Testis (tissue), 3 donors: ENCODE data around the gene ANKRD60. TPM values are rescaled to one million over a fixed set of nuclear protein-coding genes. Genes with fewer than 3 reads are reported as not detected.

Experiments used
- DNase-seq: peaks from one replicate; pipeline ENCODE4 v3.0.0-alpha.2; 2019
- H3K27ac ChIP-seq, 2 donors: fragments of 200-600 bp; sonication (generic); one replicate each; pipeline ENCODE4 v1.5.1; 2019
- H3K27me3 ChIP-seq: fragments of 200-600 bp; sonication (generic); one replicate; pipeline ENCODE4 v1.5.1; 2019
- H3K36me3 ChIP-seq: fragments of 200-600 bp; sonication (generic); one replicate; pipeline ENCODE4 v1.5.1; 2017; ENCODE audit warnings: low read depth; ENCODE audit errors: missing control alignments
- H3K4me1 ChIP-seq: fragments of 200-600 bp; sonication (generic); one replicate; pipeline ENCODE4 v1.5.1; 2019
- H3K4me3 ChIP-seq, 2 donors: fragments of 200-600 bp; sonication (generic); one replicate each; pipeline ENCODE4 v1.5.1; 2017 to 2019
- H3K9me3 ChIP-seq: fragments of 200-600 bp; sonication (generic); one replicate; pipeline ENCODE4 v1.5.1; 2017
- CTCF ChIP-seq, 3 experiments: fragments of 450-650 bp in 2 of 3; fragments of 200-600 bp in 1 of 3; sonication (generic) in 1 of 3; IDR thresholded peaks; one replicate each; pipeline ENCODE4 v1.5.1; 2016 to 2019; ENCODE audit warnings: antibody characterized with exemption in 3 of 3, mild to moderate bottlenecking in 2 of 3, moderate library complexity in 1 of 3
- POLR2A ChIP-seq: fragments of 450-650 bp; IDR thresholded peaks from one replicate; pipeline ENCODE4 v1.6.1; 2017; ENCODE audit warnings: antibody characterized with exemption, mild to moderate bottlenecking, moderate library complexity
- WGBS, 2 donors: methylation state at CpG; one replicate each; pipeline ENCODE4 v1.1.5; 2018; 5-methylcytosine and 5-hydroxymethylcytosine counted together
- intact Hi-C: fragments of 100-400 bp; cut with DNase I; formaldehyde crosslinking; loops from one replicate; pipeline ENCODE4 v1.15.1; 2023; ENCODE audit warnings: low total_unique reads
- polyA plus RNA-seq: library from polyadenylated mRNA; stranded (reverse); fragments of 350-450 nt; fragmentation: Illumina TruSeq; extraction: RNeasy Lipid Tissue Mini Kit (QIAGEN cat#74804); gene quantifications from one replicate; pipeline ENCODE4 v1.2.3, GENCODE V29; 2014; ENCODE audit warnings: low read depth, low replicate concordance; ENCODE audit not compliant: insufficient read depth
- total RNA-seq, 2 donors: library from RNA; depleted of rRNA; stranded (reverse); fragments of >200 nt; gene quantifications; one replicate each; pipeline ENCODE4 v1.2.3, GENCODE V29; 2016

ANKRD60 gene
- total and polyA plus RNA-seq, 3 donors from 2014 or later, result 3.0 to 8.0 (median 7.7) TPM

DNA sequence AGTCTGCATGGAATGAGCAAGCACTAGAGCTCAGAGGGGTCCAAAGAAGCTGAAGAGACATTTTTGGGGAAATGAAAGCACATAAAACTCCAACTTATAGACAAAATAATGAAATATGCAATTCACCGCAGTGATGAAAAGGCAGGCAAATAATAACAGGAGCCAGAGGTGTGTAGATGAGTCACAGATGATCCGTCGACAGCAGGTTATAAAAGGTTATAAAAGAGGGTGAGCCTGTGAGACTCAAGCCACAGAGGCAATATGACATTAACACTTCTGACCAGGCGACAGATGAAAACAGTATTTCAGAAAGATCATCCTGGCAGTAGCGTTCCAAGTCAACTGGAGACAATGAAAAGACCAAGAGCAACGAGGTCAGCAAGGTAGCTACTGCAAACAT is 35.8 kb upstream of the ANKRD60 start:
- 91 to 92% methylated on average over 6 of the region's 6 CpGs for WGBS, 2 donors
- DNase-seq, result no peak
- Histone ChIP-seq H3K27me3 (no peaks in the 10 kb centered on the region), H3K27ac (no peak overlapping the region), H3K36me3 (no peaks in the 10 kb centered on the region), H3K4me1 (no peaks in the 10 kb centered on the region), H3K4me3 (no peak overlapping the region), H3K9me3 (no peaks in the 10 kb centered on the region)
- no peak for TF ChIP-seq POLR2A
- TF ChIP-seq CTCF (IDR thresholded peaks at IDR 0.05), result no peak
- intact Hi-C loops, result no loop called here

GRCh38 chr20:58261660-58262059 is 33.2 kb upstream of the ANKRD60 start:
- 78 to 91% methylated on average over 3 of the region's 3 CpGs for WGBS, 2 donors
- DNase-seq, result no peak
- Histone ChIP-seq H3K4me3 (no peak overlapping the region), H3K27me3 (no peaks in the 10 kb centered on the region), H3K27ac (no peak overlapping the region), H3K36me3 (no peaks in the 10 kb centered on the region), H3K4me1 (no peaks in the 10 kb centered on the region), H3K9me3 (no peaks in the 10 kb centered on the region)
- TF ChIP-seq POLR2A, result no peak
- no peak for TF ChIP-seq CTCF (IDR thresholded peaks at IDR 0.05)
- intact Hi-C loops, result no loop called here

DNA sequence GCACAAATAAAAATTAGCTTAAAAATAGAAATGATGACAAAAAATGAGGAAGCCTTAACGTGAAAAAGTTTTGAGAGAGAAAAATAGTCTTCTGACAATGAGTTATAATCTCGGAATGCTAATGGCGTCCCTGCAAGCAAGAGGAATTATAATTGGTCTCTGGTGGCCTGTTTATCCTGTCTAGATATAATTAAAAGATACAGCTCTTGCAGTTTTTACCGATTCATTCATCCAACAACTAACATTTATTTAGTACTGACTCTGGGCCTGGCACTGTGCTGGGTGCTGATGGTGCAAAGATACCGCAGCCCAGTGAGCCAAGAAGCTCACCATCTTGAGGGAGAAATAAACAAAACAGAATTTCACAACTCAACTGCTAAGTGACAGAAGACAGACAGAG is 31.6 kb upstream of the ANKRD60 start:
- Histone ChIP-seq H3K4me1 (no peaks in the 10 kb centered on the region), H3K4me3 (no peak overlapping the region), H3K36me3 (no peaks in the 10 kb centered on the region), H3K9me3 (no peaks in the 10 kb centered on the region), H3K27ac (no peak overlapping the region), H3K27me3 (no peaks in the 10 kb centered on the region)
- 73 to 85% methylated on average over 5 of the region's 5 CpGs for WGBS, 2 donors
- intact Hi-C loops, result no loop called here
- no peak for DNase-seq
- TF ChIP-seq CTCF (IDR thresholded peaks at IDR 0.05) (no peak), POLR2A (no peak)

GRCh38 chr20:58256842-58257241 is 28.4 kb upstream of the ANKRD60 start:
- WGBS, 2 donors, result 93 to 96% methylated on average over 4 of the region's 4 CpGs
- intact Hi-C loops, result no loop called here
- no peak overlapping the region for H3K27ac ChIP-seq
- TF ChIP-seq CTCF (IDR thresholded peaks at IDR 0.05), result no peak
- no peaks in the 10 kb centered on the region for H3K9me3 ChIP-seq
- no peaks in the 10 kb centered on the region for H3K27me3 ChIP-seq
- H3K4me1 ChIP-seq, result no peaks in the 10 kb centered on the region
- H3K36me3 ChIP-seq, result no peaks in the 10 kb centered on the region
- DNase-seq, result no peak
- no peak overlapping the region for H3K4me3 ChIP-seq

GRCh38 chr20:58256307-58256706 is 27.9 kb upstream of the ANKRD60 start:
- H3K27me3 ChIP-seq, result no peaks in the 10 kb centered on the region
- H3K36me3 ChIP-seq, result no peaks in the 10 kb centered on the region
- H3K4me1 ChIP-seq, result no peaks in the 10 kb centered on the region
- WGBS, 2 donors, result 90 to 92% methylated on average over 2 of the region's 2 CpGs
- TF ChIP-seq POLR2A (no peak), CTCF (IDR thresholded peaks at IDR 0.05) (no peak)
- H3K9me3 ChIP-seq, result no peaks in the 10 kb centered on the region
- H3K4me3 ChIP-seq, result no peak overlapping the region
- no peak overlapping the region for H3K27ac ChIP-seq
- no peak for DNase-seq
- intact Hi-C loops, result no loop called here
